ENCODE results near the gene FBXO4.

GRCh38 chr5:41973887-41974286 lies 48.8 kb downstream of the FBXO4 start:
- no peak for TF ChIP-seq POLR2A (IDR thresholded peaks at IDR 0.05)
- no peak for TF ChIP-seq CTCF (IDR thresholded peaks at IDR 0.05)
